ENCODE results near the gene BTBD7.

DNA sequence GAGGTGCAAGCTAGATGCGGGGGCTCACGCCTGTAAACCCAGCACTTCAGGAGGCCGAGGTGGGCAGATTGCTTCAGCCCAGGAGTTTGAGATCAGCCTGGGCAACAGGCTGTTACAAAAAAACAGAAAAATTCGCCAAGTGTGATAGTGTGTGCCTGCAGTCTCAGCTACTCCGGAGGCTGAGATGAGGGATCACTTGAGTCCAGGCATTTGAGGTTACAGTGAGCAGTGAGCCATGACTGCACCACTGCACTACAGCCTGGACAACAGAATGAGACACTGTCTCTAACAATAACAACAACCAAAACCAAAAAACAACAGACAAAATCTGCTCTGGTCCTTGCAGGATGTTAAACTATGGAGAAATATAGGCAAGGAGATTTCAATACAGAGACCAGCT is 13.9 kb downstream of the BTBD7 start:
- TF ChIP-seq, protein P1, sequence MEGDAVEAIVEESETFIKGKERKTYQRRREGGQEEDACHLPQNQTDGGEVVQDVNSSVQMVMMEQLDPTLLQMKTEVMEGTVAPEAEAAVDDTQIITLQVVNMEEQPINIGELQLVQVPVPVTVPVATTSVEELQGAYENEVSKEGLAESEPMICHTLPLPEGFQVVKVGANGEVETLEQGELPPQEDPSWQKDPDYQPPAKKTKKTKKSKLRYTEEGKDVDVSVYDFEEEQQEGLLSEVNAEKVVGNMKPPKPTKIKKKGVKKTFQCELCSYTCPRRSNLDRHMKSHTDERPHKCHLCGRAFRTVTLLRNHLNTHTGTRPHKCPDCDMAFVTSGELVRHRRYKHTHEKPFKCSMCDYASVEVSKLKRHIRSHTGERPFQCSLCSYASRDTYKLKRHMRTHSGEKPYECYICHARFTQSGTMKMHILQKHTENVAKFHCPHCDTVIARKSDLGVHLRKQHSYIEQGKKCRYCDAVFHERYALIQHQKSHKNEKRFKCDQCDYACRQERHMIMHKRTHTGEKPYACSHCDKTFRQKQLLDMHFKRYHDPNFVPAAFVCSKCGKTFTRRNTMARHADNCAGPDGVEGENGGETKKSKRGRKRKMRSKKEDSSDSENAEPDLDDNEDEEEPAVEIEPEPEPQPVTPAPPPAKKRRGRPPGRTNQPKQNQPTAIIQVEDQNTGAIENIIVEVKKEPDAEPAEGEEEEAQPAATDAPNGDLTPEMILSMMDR (IDR thresholded peaks at IDR 0.05): no peak
- TF ChIP-seq POLR2AphosphoS5 (IDR thresholded peaks at IDR 0.05) (no peak), POLR2A (IDR thresholded peaks at IDR 0.05) (no peak)

Measured in stomach (tissue), 4 donors.